CD4-positive, alpha-beta T cell treated with Interleukin-4 for 1 hour (primary cell): ENCODE results near the gene PEMT.
"Not testable (repeated sequence)": the region's sequence is repeated elsewhere in the genome, so short reads cannot be mapped to it uniquely, and the experiment has no call there.

Source experiments
- DNase-seq, 2 donors: peaks; one replicate each; pipeline ENCODE4 v3.0.0-alpha.2; 2020 to 2022

Gene PEMT

GRCh38 chr17:17476865-17477467 lies 114.5 kb downstream of the PEMT start, which contains the start of gene MED9:
TSS of gene MED9 (plus strand) at chr17:17477000. CDS start at chr17:17477042, 42 bp downstream.
- peak; percentile 93 to 94 for DNase-seq

GRCh38 chr17:17474341-17474740 lies 117.2 kb downstream of the PEMT start:
- no peak for DNase-seq

GRCh38 chr17:17472333-17472920 lies 119.1 kb downstream of the PEMT start:
- no peak for DNase-seq

GRCh38 chr17:17469996-17470395 lies 121.5 kb downstream of the PEMT start:
- DNase-seq, result no peak

GRCh38 chr17:17469358-17469757 lies 122.2 kb downstream of the PEMT start:
- DNase-seq, result no peak

GRCh38 chr17:17468217-17469010 lies 123.1 kb downstream of the PEMT start:
- DNase-seq, result no peak

GRCh38 chr17:17467720-17468119 lies 123.8 kb downstream of the PEMT start:
- DNase-seq, result no peak

GRCh38 chr17:17467016-17467415 lies 124.5 kb downstream of the PEMT start:
- DNase-seq, result no peak

- no peak for DNase-seq
Observed at GRCh38 chr17:17466511-17466910, 125.0 kb downstream of the PEMT start.

- not testable (repeated sequence) for DNase-seq
Observed at GRCh38 chr17:17465878-17466277, 125.6 kb downstream of the PEMT start.

GRCh38 chr17:17463821-17464220 lies 127.7 kb downstream of the PEMT start:
- DNase-seq, result no peak

GRCh38 chr17:17462048-17462824 lies 129.3 kb downstream of the PEMT start:
- DNase-seq, result no peak

- no peak for DNase-seq
Observed at GRCh38 chr17:17460038-17460437, 131.5 kb downstream of the PEMT start.

GRCh38 chr17:17457680-17458079 lies 133.8 kb downstream of the PEMT start:
- no peak for DNase-seq

GRCh38 chr17:17456251-17456650 lies 135.3 kb downstream of the PEMT start:
- DNase-seq, result no peak
